ENCODE results near the gene LRRC59. TPM values are rescaled to one million over a fixed set of nuclear protein-coding genes. Genes with fewer than 3 reads are reported as not detected.

LRRC59 gene
- total and polyA plus RNA-seq, 2 of the 4 experiments (the other 2 are of a cell fraction) = 139 to 233 TPM

GRCh38 chr17:50440838-50441829 is 43.8 kb upstream of the LRRC59 start (continued):
- no peak for TF ChIP-seq USF2 (IDR thresholded peaks at IDR 0.05; ENCODE audit: low read depth, low read length)
- TF ChIP-seq NFE2L2 (IDR thresholded peaks at IDR 0.05; ENCODE audit: low read depth, low read length) = no peak
